HG03097 (cell line): ENCODE results near the gene TAF1C.
A peak's percentile ranks its signal among the peaks of the same experiment; 100 is the strongest.
"Not testable (repeated sequence)": the region's sequence is repeated elsewhere in the genome, so short reads cannot be mapped to it uniquely, and the experiment has no call there.

Experiments used
- ATAC-seq: cut with Tn5 transposase; IDR thresholded peaks from one replicate; pipeline ENCODE4 v1.9.1; 2021; ENCODE audit not compliant: unreplicated experiment, low FRiP score

The TAF1C gene

GRCh38 chr16:84212631-84213030 lies 25.8 kb upstream of the TAF1C start:
- ATAC-seq, result no peak

DNA sequence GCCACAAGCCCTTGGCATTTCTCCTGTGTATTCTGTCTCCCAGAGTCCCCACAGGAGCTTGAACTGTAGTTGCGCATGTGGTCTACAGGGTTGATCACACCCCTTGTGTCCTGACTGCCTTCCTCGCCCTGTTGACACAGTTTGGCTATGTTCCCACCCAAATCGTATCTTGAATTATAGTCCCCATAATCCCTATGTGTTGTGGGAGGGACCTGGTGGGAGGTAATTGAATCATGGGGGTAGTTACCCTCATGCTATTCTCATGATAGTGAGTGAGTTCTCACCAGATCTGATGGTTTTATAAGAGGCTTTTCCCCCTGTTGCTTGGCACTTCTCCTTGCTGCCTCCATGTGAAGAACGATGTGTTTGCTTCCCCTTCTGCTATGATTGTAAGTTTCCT lies 25.3 kb upstream of the TAF1C start:
- ATAC-seq, result no peak

DNA sequence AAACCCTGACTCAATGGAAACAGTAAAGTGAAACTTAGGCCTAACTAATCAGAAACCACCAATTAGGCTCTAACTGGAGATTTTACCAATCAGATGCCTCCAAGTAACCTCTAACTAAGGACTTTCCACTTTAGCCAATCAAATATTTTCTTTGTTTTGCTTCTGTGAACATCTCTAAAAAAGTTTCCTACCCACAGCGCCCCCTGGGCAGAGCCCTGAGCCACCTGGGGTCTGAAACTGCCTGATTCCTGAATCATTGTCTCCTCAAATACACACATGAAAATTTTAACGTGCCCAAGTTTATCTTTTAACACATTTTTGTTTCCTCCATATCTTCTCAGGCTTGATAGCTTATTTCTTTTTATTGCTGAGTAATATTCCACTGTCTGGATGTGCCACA lies 23.1 kb upstream of the TAF1C start:
- no peak for ATAC-seq

DNA sequence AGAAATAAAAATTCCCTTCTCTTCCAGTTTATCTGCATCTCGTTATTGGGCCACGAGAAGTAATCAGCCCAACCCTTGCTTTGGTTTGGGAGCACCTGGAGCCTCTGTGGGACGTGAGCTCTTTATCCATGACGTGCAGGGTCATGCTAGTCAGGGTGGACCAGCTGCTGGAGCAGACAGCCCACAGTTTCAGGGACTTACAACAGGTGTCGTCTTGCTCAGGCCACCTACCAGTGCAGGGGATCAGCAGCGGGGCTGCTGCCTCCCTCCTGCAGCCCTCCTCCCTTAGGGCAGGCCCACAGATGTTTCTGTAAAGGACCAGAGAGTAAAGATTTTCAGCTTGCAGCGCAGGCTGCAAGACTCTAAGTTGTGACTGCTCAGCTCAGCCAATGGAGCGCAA lies 21.0 kb upstream of the TAF1C start:
- no peak for ATAC-seq

GRCh38 chr16:84207251-84207650 lies 20.4 kb upstream of the TAF1C start:
- ATAC-seq, result no peak

DNA sequence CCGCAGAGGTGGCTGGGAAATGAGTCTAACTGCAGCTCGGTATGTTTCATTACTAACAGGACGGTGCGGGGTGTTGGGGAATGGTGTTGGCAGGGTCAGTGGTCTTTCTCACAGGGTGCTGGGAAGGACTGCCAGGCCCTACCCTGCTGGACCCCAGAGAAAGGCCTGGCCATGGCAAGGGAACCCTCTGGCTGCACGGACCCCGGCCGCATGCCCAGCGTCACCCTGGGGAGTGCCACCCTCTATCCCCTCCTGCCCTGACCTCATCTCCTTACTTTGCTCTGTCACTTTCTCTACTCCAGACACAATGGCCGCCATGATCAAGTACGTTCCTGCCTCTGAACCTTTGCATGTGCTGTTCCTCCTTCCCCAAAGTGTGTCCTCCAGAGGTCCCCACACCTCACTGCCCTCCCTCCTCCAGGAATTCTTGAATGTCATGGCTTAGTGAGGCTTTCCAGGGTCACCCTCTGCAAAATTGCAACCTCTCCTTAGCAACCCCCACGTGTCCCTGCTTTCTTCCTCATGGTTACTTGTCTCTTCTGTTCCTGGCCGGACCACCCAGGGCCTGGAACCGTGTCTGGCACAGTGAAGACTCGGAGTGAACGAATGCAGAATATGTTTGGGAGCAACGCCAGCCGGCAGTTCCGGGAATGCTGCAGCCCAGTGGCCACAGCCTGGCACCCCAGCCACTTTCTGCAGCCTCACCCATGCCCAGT lies 19.3 kb upstream of the TAF1C start:
- no peak for ATAC-seq

GRCh38 chr16:84205123-84205522 lies 18.3 kb upstream of the TAF1C start:
- ATAC-seq, result not testable (repeated sequence)

- not testable (repeated sequence) for ATAC-seq
Measured at GRCh38 chr16:84204551-84204950, 17.7 kb upstream of the TAF1C start.

GRCh38 chr16:84199861-84200260 lies 13.0 kb upstream of the TAF1C start:
- no peak for ATAC-seq

- ATAC-seq, result no peak
Measured at GRCh38 chr16:84199097-84199496, 12.2 kb upstream of the TAF1C start.

DNA sequence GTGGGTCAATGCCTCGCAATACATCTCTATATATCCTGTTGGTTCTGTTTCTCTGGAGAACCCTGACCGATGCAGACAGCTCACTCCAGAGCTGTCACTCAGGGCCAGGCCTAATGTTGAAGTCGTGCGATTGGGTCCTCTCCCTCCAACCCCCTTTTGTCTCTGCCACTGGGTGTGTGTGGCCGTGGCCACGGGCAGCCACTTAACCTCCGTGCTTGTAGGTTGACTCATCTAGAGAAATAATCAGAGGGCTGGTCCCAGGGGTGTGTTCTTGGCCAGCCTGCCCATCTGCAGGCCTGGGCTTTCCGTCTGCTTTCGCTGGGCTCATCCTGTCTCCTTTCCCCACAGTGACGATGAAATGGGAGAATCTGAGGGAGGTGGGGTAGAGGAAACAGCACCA lies 11.5 kb upstream of the TAF1C start:
- no peak for ATAC-seq

- ATAC-seq, result no peak
Measured at GRCh38 chr16:84197466-84198128, 10.7 kb upstream of the TAF1C start.

GRCh38 chr16:84196727-84197394 lies 10.0 kb upstream of the TAF1C start:
- no peak for ATAC-seq

DNA sequence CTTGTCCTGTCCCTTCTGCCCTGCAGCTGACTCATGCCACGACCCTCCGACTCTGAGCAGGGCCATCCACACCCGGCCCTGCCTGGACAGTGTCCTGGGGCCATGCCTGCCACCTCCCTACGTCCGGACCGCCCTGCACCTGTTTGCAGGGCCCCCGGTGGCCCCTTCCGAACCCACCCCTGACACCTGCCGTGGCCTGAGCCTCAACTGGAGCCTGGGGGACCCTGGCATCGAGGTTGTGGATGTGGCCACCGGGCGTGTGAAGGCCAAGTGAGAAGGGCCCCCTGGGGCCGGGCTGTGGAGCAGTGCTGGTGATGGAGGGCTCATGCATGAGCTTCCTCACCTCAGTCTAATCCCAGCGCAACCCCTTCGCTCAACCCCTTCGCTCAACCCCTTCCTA lies 9.2 kb upstream of the TAF1C start:
- ATAC-seq, result no peak

DNA sequence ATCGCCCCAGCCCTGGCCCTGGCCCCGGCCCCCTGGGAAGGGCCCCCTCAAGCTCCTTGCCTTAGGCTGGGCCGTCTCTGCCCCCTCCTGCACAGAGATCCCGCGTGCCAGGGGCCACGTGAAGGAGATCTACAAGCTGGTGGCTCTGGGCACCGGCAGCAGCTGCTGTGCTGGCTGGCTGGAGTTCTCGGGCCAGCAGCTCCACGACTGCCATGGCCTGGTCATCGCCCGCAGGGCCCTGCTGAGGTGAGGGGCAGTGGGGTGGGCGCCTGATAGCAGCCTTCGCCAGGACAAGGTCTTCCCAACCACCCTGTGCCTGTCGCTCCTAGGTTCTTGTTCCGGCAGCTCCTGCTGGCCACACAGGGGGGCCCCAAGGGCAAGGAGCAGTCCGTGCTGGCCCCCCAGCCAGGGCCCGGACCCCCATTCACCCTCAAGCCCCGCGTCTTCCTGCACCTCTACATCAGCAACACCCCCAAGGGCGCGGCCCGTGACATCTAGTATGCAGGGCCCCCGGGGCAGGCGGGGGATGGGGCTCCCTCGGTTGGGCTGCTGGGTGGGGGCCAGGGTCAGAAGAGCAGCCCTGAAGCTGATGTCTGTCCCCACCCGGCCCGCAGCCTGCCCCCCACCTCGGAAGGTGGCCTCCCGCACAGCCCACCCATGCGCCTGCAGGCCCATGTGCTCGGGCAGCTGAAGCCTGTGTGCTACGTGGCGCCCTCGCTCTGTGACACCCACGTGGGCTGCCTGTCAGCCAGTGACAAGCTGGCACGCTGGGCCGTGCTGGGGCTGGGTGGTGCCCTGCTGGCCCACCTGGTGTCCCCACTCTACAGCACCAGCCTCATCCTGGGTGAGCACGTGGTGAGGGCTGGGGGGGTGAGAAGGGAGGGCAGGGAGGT lies 8.6 kb upstream of the TAF1C start:
- no peak for ATAC-seq

- peak; percentile 55 for ATAC-seq
Measured at GRCh38 chr16:84194470-84195200, 7.8 kb upstream of the TAF1C start.

DNA sequence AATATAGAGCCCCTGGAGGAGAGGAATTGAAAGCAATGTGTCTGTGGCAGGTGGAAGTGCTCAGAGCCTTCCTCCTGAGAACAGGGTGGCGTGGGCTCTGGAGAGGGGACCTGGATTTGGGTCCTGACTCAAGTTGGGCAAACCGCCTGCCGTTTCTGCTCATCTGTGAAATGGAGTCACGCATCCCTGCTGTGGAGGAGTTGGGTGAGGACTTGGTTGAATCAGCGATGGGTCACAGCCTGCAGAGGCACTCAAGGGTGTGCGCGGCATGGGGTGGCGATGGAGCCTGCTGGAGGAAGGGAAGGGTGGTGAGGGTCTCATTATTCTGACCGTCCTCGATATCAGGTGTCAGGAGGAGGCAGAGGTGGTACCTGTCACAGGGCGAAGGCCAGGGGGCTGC lies 7.2 kb upstream of the TAF1C start:
- ATAC-seq, result no peak

DNA sequence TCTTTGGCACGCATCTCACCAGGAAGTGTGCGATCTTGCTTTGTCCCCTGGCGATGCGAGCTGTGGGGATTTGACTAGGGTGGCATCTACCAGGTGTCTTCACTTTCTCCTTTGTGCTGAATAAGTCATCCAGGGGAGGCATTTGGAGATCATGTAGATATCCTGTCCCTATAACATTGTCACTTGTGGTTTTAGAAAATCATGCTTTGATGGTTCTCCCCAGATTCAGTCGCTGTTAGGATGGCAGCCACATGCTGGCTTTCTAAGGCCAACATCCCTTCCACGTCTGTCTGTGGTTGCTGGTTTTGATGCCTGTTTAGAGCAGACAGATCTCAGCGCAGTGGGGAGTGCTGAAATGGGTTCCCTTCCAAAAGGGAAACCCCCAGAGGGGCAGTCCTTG lies 6.6 kb upstream of the TAF1C start:
- no peak for ATAC-seq

DNA sequence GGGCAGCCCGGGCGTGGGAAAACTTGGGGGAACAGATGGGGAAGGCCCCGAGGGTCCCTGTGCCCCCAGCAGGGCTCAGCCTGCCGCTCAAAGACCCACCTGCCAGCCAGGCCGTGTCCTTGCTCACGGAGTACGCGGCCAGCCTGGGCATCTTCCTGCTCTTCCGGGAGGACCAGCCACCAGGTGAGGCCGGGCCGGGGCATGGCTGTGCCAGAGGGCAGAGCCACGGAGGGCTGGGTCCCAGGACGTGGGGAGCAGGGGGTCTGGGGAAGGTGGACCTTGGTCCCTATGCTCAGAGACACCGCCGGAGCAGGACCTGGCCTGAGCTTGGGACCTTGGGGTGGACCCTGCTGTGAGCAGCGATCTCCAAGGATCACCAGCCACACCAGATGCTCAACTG lies 4.6 kb upstream of the TAF1C start:
- no peak for ATAC-seq

GRCh38 chr16:84190731-84191388 lies 4.0 kb upstream of the TAF1C start, which contains the start of gene ADAD2:
Gene ADAD2 (plus strand): TSS chr16:84191157. CDS start chr16:84191231, 74 bp downstream.
- ATAC-seq, result no peak
